WTC11 (cell line): ENCODE data around the gene YKT6. TPM values are rescaled to one million over a fixed set of nuclear protein-coding genes. Genes with fewer than 3 reads are reported as not detected.

Source experiments
- ATAC-seq: fragments of 200-7000 bp; cut with Tn5 transposase; 2 replicates; pipeline ENCODE4 v1.10.0; 2021; ENCODE audit warnings: mild to moderate bottlenecking, moderate library complexity
- CTCF ChIA-PET: fragments of 300-600 bp; sonication (Branson Sonifier 250); formaldehyde crosslinking; loops from one replicate; lab custom pipeline; 2021; ENCODE audit warnings: antibody characterized with exemption; lab: Charles Lee
- POLR2A ChIA-PET: fragments of 350-600 bp; sonication (Branson Sonifier 250); formaldehyde crosslinking; loops from one replicate; lab custom pipeline; 2021; ENCODE audit warnings: antibody characterized with exemption; lab: Charles Lee
- DNase-seq: peaks from one replicate; pipeline ENCODE4 v3.0.0; 2021; ENCODE audit warnings: low spot score
- H3K27ac Mint-ChIP-seq: 2 replicates; pipeline ENCODE4 v1.8.0; 2021; ENCODE audit warnings: mixed read lengths
- H3K27me3 Mint-ChIP-seq: 2 replicates; pipeline ENCODE4 v1.8.0; 2021; ENCODE audit warnings: low read depth, mild to moderate bottlenecking, moderate library complexity, mixed read lengths
- H3K36me3 Mint-ChIP-seq: 2 replicates; pipeline ENCODE4 v1.8.0; 2021; ENCODE audit warnings: mixed read lengths
- H3K4me1 Mint-ChIP-seq: 2 replicates; pipeline ENCODE4 v1.8.0; 2022; ENCODE audit warnings: mixed read lengths
- H3K4me3 Mint-ChIP-seq: 2 replicates; pipeline ENCODE4 v1.8.0; 2021; ENCODE audit warnings: mild to moderate bottlenecking, moderate library complexity, mixed read lengths
- H3K9me3 Mint-ChIP-seq: 2 replicates; pipeline ENCODE4 v1.8.0; 2021; ENCODE audit warnings: mixed read lengths
- ATF3 ChIP-seq: sonication (generic); formaldehyde crosslinking; conservative IDR thresholded peaks from 2 replicates; pipeline ENCODE4 v1.8.1; 2022; ENCODE audit warnings: mild to moderate bottlenecking, missing genetic modification reagents
- CTCF ChIP-seq: fragments of 200-600 bp; IDR thresholded peaks from 2 replicates; pipeline ENCODE4 v1.8.0; 2022; ENCODE audit warnings: antibody characterized with exemption
- ESRRA ChIP-seq: sonication (generic); formaldehyde crosslinking; IDR thresholded peaks from 2 replicates; pipeline ENCODE4 v1.8.1; 2022; ENCODE audit warnings: mild to moderate bottlenecking, missing genetic modification reagents, borderline replicate concordance
- FOXJ3 ChIP-seq: sonication (generic); formaldehyde crosslinking; IDR thresholded peaks from 2 replicates; pipeline ENCODE4 v1.9.0; 2021; ENCODE audit warnings: missing genetic modification reagents, mild to moderate bottlenecking, borderline replicate concordance
- HMGXB4 ChIP-seq: sonication (generic); formaldehyde crosslinking; IDR thresholded peaks from 2 replicates; pipeline ENCODE4 v1.8.1; 2023; ENCODE audit warnings: mild to moderate bottlenecking, moderate library complexity, missing genetic modification reagents
- IRF2 ChIP-seq: sonication (generic); formaldehyde crosslinking; IDR thresholded peaks from 2 replicates; pipeline ENCODE4 v1.8.0; 2022; ENCODE audit warnings: low read depth, missing genetic modification reagents, borderline replicate concordance
- SMAD4 ChIP-seq: sonication (generic); formaldehyde crosslinking; IDR thresholded peaks from 2 replicates; pipeline ENCODE4 v1.8.0; 2022; ENCODE audit warnings: mild to moderate bottlenecking, missing genetic modification reagents
- STAT6 ChIP-seq: sonication (generic); formaldehyde crosslinking; conservative IDR thresholded peaks from 2 replicates; pipeline ENCODE4 v1.8.1; 2023; ENCODE audit warnings: mild to moderate bottlenecking, low read depth, missing genetic modification reagents, moderate library complexity
- TCF7 ChIP-seq: sonication (generic); formaldehyde crosslinking; IDR thresholded peaks from 2 replicates; pipeline ENCODE4 v1.8.0; 2022; ENCODE audit warnings: mild to moderate bottlenecking, low read depth, missing genetic modification reagents, moderate library complexity
- ZBTB21 ChIP-seq: sonication (generic); formaldehyde crosslinking; IDR thresholded peaks from 2 replicates; pipeline ENCODE4 v1.8.1; 2023; ENCODE audit warnings: mild to moderate bottlenecking, missing genetic modification reagents, borderline replicate concordance
- ZNF138 ChIP-seq: sonication (generic); formaldehyde crosslinking; conservative IDR thresholded peaks from 2 replicates; pipeline ENCODE4 v1.8.1; 2022; ENCODE audit warnings: mild to moderate bottlenecking, moderate library complexity, missing genetic modification reagents
- ZNF281 ChIP-seq: sonication (generic); formaldehyde crosslinking; IDR thresholded peaks from 2 replicates; pipeline ENCODE4 v1.8.0; 2023; ENCODE audit warnings: mild to moderate bottlenecking, missing genetic modification reagents
- total RNA-seq: library from RNA; stranded (reverse); gene quantifications from 3 replicates; pipeline ENCODE4 v1.2.3, GENCODE V29; 2021

The YKT6 gene
- total RNA-seq, 1 experiment from 2014 or later = 102 TPM

- Mint-ChIP-seq H3K36me3 (no peaks in the 10 kb centered on the region), H3K9me3 (no peaks in the 10 kb centered on the region), H3K4me3 (no peak overlapping the region), H3K4me1 (no peaks in the 10 kb centered on the region), H3K27ac (no peak overlapping the region), H3K27me3 (no peaks in the 10 kb centered on the region)
- TF ChIP-seq ZNF281 (CRISPR knock-in tag) (no peak), ESRRA (CRISPR knock-in tag) (no peak), ATF3 (CRISPR knock-in tag) (no peak), TCF7 (CRISPR knock-in tag) (no peak), ZNF138 (no peak)
- ATAC-seq (no peak), DNase-seq (no peak)
- CTCF ChIA-PET = interaction anchor here (0.7 to 2.2 kb wide), 13 partner anchors 13 to 299 kb away, joined by 3 to 18 read pairs (median 4); no protein-coding TSS in a partner anchor
- POLR2A ChIA-PET = no interaction called here
Observed at GRCh38 chr7:44235582-44236332, 35.0 kb downstream of the YKT6 start.

GRCh38 chr7:44236333-44236728 lies 35.6 kb downstream of the YKT6 start:
- ATAC-seq (peak; percentile 52), DNase-seq (no peak)
- Mint-ChIP-seq H3K27me3 (no peaks in the 10 kb centered on the region), H3K9me3 (no peaks in the 10 kb centered on the region), H3K27ac (no peak overlapping the region), H3K36me3 (no peaks in the 10 kb centered on the region), H3K4me1 (no peaks in the 10 kb centered on the region), H3K4me3 (no peak overlapping the region)
- no peak for TF ChIP-seq CTCF
- POLR2A ChIA-PET = no interaction called here
- CTCF ChIA-PET = interaction anchor here (0.6 to 2.2 kb wide), 14 partner anchors 12 to 329 kb away, joined by 3 to 18 read pairs (median 4); no protein-coding TSS in a partner anchor

GRCh38 chr7:44237696-44238095 lies 36.9 kb downstream of the YKT6 start:
- no peak for ATAC-seq
- POLR2A ChIA-PET = no interaction called here

GRCh38 chr7:44238116-44238695 lies 37.4 kb downstream of the YKT6 start:
- ChIA-PET CTCF (no interaction called here), POLR2A (no interaction called here)
- DNase-seq = no peak
- Mint-ChIP-seq H3K27ac (no peak overlapping the region), H3K9me3 (no peaks in the 10 kb centered on the region), H3K27me3 (no peaks in the 10 kb centered on the region), H3K4me3 (no peak overlapping the region), H3K36me3 (no peaks in the 10 kb centered on the region), H3K4me1 (no peaks in the 10 kb centered on the region)
- no peak for TF ChIP-seq SMAD4
- TF ChIP-seq STAT6 = no peak
- no peak for TF ChIP-seq HMGXB4 (CRISPR knock-in tag)
- TF ChIP-seq FOXJ3 = no peak
- ATAC-seq = no peak

More at GRCh38 chr7:44237696-44238095, 36.9 kb downstream of the YKT6 start:
- TF ChIP-seq IRF2 (CRISPR knock-in tag) (no peak), ZBTB21 (CRISPR knock-in tag) (no peak)
- Mint-ChIP-seq H3K27me3 (no peaks in the 10 kb centered on the region), H3K4me1 (no peaks in the 10 kb centered on the region), H3K27ac (no peak overlapping the region), H3K36me3 (no peaks in the 10 kb centered on the region), H3K4me3 (no peak overlapping the region), H3K9me3 (no peaks in the 10 kb centered on the region)
- CTCF ChIA-PET = no interaction called here
- DNase-seq = no peak
